Measurements from ENCODE around the gene FAM98A. TPM values are rescaled to one million over a fixed set of nuclear protein-coding genes. Genes with fewer than 3 reads are reported as not detected.

FAM98A gene
- total RNA-seq, 3 donors from 2014 or later (not counting 1 experiment from before 2014, with no cell fraction given) = 17.3 to 32.9 (median 22.2) TPM

- DNase-seq (no peak), ATAC-seq (no peak)
- Mint-ChIP-seq H3K36me3 (no peaks in the 10 kb centered on the region), H3K27me3 (ENCODE audit: low read depth in 2 of 2) (peaks cover 0 to 7% of the 10 kb centered on the region in 2 donors), H3K9me3 (no peaks in the 10 kb centered on the region), H3K4me1 (no peaks in the 10 kb centered on the region), H3K27ac (no peak overlapping the region), H3K4me3 (no peak overlapping the region)
- Histone ChIP-seq H3K36me3 (ENCODE audit: control insufficient read depth, insufficient read depth, low read length) (no peaks in the 10 kb centered on the region), H3K27ac (ENCODE audit: low read length) (no peak overlapping the region), H3K4me1 (ENCODE audit: control insufficient read depth, insufficient read depth, low read length) (no peaks in the 10 kb centered on the region), H3K4me3 (ENCODE audit: low read length) (no peak overlapping the region), H3K9me3 (ENCODE audit: control insufficient read depth, insufficient read depth, low read length) (no peaks in the 10 kb centered on the region), H3K27me3 (ENCODE audit: control insufficient read depth, insufficient read depth, low read length) (no peaks in the 10 kb centered on the region)
- 95% methylated on average over 3 of the region's 3 CpGs for WGBS (ENCODE audit: insufficient coverage)
- intact Hi-C loops (cut with micrococcal nuclease) = no loop called here
- no peak for TF ChIP-seq CTCF (IDR thresholded peaks at IDR 0.05)
Measured at GRCh38 chr2:33535421-33535820, 63.7 kb downstream of the FAM98A start.

Other genes starting within 250 kb of the FAM98A start
- gene RASGRP3, start 122.7 kb downstream of the FAM98A start, total RNA-seq = 10 to 100 TPM in 1 of 3 donors, 1 to 10 TPM in 2; 1.8 to 21.1 (median 2.7) TPM